ENCODE measurements around the gene RNU7-1.

Gene RNU7-1

GRCh38 chr12:6987956-6988553, 44.4 kb downstream of the RNU7-1 start:
- in situ Hi-C loops (cut with HindIII; ENCODE audit: low sequenced_read_pairs) = no loop called here
